ENCODE measurements around the gene ERLIN1. TPM values are rescaled to one million over a fixed set of nuclear protein-coding genes. Genes with fewer than 3 reads are reported as not detected.

The ERLIN1 gene
- total RNA-seq, 1 experiment from 2014 or later, result 23.5 TPM

DNA sequence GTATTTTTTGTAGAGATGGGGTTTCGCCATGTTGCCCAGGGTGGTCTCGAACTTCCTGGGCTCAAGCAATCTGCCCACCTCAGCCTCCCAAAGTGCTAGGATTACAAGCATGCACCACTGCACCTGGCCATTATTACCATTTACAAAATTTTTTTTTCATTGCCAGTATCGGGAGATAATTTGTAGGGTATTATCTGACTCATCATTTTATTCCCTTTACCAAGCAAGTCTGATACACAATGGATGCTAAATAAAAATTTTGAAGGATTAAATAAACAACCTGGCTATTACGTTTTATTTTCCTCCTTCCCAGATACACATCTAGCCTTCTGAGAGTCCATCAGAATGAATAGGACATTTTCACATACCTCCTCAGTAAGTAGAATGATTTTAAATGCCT, 66.1 kb downstream of the ERLIN1 start:
- no peak for TF ChIP-seq ATF1 (CRISPR knock-in tag; IDR thresholded peaks at IDR 0.05)
- no peaks in the 10 kb centered on the region for H3K9me3 Mint-ChIP-seq
- no peak overlapping the region for H3K27ac Mint-ChIP-seq
- ChIA-PET POLR2A (no interaction called here), CTCF (no interaction called here)
- DNase-seq (ENCODE audit: low spot score) (no peak), ATAC-seq (no peak)
- H3K27me3 Mint-ChIP-seq (ENCODE audit: low read depth), result no peaks in the 10 kb centered on the region
- no peak overlapping the region for H3K4me3 Mint-ChIP-seq
- H3K36me3 Mint-ChIP-seq, result no peaks in the 10 kb centered on the region
- H3K4me1 Mint-ChIP-seq, result no peaks in the 10 kb centered on the region

GRCh38 chr10:100114976-100115770, 70.7 kb downstream of the ERLIN1 start:
- DNase-seq (ENCODE audit: low spot score) (peak; percentile 41), ATAC-seq (peak; percentile 49)
- Mint-ChIP-seq H3K36me3 (no peaks in the 10 kb centered on the region), H3K4me1 (peaks cover 5% of the 10 kb centered on the region), H3K27ac (no peak overlapping the region), H3K27me3 (ENCODE audit: low read depth) (peaks cover 8% of the 10 kb centered on the region; the same call in 1 of the 2 replicates), H3K4me3 (peak overlapping the region; percentile 40), H3K9me3 (no peaks in the 10 kb centered on the region)
- no peak for TF ChIP-seq ZNF671 (CRISPR knock-in tag; IDR thresholded peaks at IDR 0.05)
- ChIA-PET CTCF (interaction anchor here (0.7 to 1.7 kb wide), 3 partner anchors 69 to 1958 kb away, joined by 4 to 6 read pairs (median 5); no protein-coding TSS in a partner anchor), POLR2A (interaction anchor here (0.6 to 0.7 kb wide), 3 partner anchors 93 to 201 kb away, joined by 3 to 9 read pairs (median 3); no protein-coding TSS in a partner anchor)

DNA sequence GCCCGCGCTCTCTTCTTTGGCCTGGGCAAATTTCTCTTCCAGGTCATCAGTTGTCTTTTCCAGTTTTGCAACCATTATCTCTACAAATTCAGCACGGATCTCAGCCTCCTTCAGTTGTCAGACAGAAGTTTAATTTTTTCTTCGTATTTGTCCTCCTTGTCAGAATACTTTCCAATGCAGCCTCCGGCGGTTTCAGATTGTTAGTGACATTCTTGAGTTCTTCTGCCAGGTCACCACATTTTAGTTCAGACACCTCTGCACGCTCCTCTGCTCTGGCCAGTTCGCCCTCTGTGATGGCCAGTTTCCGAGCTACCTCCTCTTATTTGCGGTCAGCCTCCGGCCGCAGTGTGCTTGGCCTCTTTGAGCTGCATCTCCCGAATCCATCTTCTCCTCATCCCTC, 71.4 kb downstream of the ERLIN1 start:
- Mint-ChIP-seq H3K4me3 (no peak overlapping the region; the same call in 1 of the 2 replicates), H3K4me1 (peaks cover 13% of the 10 kb centered on the region), H3K9me3 (no peaks in the 10 kb centered on the region), H3K27me3 (ENCODE audit: low read depth) (peaks cover 8% of the 10 kb centered on the region; the same call in 1 of the 2 replicates), H3K27ac (no peak overlapping the region), H3K36me3 (no peaks in the 10 kb centered on the region)
- POLR2A ChIA-PET, result interaction anchor here (0.7 kb wide), 1 partner anchor 201 kb away, joined by 9 read pairs; no protein-coding TSS in a partner anchor
- CTCF ChIA-PET, result interaction anchor here (1.3 to 1.7 kb wide), 2 partner anchors 69 to 268 kb away, joined by 5 to 6 read pairs; no protein-coding TSS in a partner anchor
- no peak for DNase-seq (ENCODE audit: low spot score)
- TF ChIP-seq ZNF121 (CRISPR knock-in tag; IDR thresholded peaks at IDR 0.05), result no peak
- no peak for TF ChIP-seq CDX4 (CRISPR knock-in tag; IDR thresholded peaks at IDR 0.05; ENCODE audit: borderline replicate concordance)
- no peak for TF ChIP-seq GRHL2 (CRISPR knock-in tag; IDR thresholded peaks at IDR 0.05; ENCODE audit: insufficient replicate concordance, severe bottlenecking)
- TF ChIP-seq SMAD4 (CRISPR knock-in tag; IDR thresholded peaks at IDR 0.05), result no peak
- no peak for TF ChIP-seq ZNF317 (CRISPR knock-in tag; IDR thresholded peaks at IDR 0.05; ENCODE audit: borderline replicate concordance, low read depth)
- no peak for ATAC-seq

GRCh38 chr10:100109670-100110069, 76.2 kb downstream of the ERLIN1 start:
- Mint-ChIP-seq H3K4me3 (peak overlapping the region; percentile 13; the same call in 1 of the 2 replicates), H3K27ac (peak overlapping the region; percentile 67; the same call in 1 of the 2 replicates), H3K9me3 (peaks cover 6% of the 10 kb centered on the region), H3K27me3 (ENCODE audit: low read depth) (peaks cover 8% of the 10 kb centered on the region; the same call in 1 of the 2 replicates), H3K36me3 (peaks cover 3% of the 10 kb centered on the region; the same call in 1 of the 2 replicates), H3K4me1 (peaks cover 19% of the 10 kb centered on the region)
- ATAC-seq (peak; percentile 72), DNase-seq (ENCODE audit: low spot score) (peak; percentile 13)
- ChIA-PET CTCF (interaction anchor here (1.1 to 1.3 kb wide), 3 partner anchors 64 to 426 kb away, joined by 3 to 5 read pairs (median 4); partner anchors contain the start of gene HIF1AN), POLR2A (no interaction called here)
- TF ChIP-seq RORB (CRISPR knock-in tag; IDR thresholded peaks at IDR 0.05) (no peak), GABPB1 (CRISPR knock-in tag; IDR thresholded peaks at IDR 0.05) (no peak), FOXK1 (CRISPR knock-in tag; IDR thresholded peaks at IDR 0.05) (no peak)

- Mint-ChIP-seq H3K27ac (no peak overlapping the region), H3K4me3 (no peak overlapping the region), H3K4me1 (peaks cover 18% of the 10 kb centered on the region), H3K36me3 (peaks cover 14% of the 10 kb centered on the region), H3K9me3 (peaks cover 29% of the 10 kb centered on the region), H3K27me3 (ENCODE audit: low read depth) (peaks cover 7% of the 10 kb centered on the region; the same call in 1 of the 2 replicates)
- POLR2A ChIA-PET, result no interaction called here
- no peak for DNase-seq (ENCODE audit: low spot score)
- ATAC-seq, result no peak
- CTCF ChIA-PET, result no interaction called here
- no peak for TF ChIP-seq FOXP1 (CRISPR knock-in tag; IDR thresholded peaks at IDR 0.05; ENCODE audit: borderline replicate concordance)
- TF ChIP-seq GABPB1 (CRISPR knock-in tag; IDR thresholded peaks at IDR 0.05), result no peak
- no peak for TF ChIP-seq JAZF1 (CRISPR knock-in tag; IDR thresholded peaks at IDR 0.05)
- no peak for TF ChIP-seq SP1 (CRISPR knock-in tag; conservative IDR thresholded peaks at IDR 0.05)
- TF ChIP-seq OVOL2 (CRISPR knock-in tag; IDR thresholded peaks at IDR 0.05; ENCODE audit: borderline replicate concordance), result no peak
- TF ChIP-seq, protein P1, sequence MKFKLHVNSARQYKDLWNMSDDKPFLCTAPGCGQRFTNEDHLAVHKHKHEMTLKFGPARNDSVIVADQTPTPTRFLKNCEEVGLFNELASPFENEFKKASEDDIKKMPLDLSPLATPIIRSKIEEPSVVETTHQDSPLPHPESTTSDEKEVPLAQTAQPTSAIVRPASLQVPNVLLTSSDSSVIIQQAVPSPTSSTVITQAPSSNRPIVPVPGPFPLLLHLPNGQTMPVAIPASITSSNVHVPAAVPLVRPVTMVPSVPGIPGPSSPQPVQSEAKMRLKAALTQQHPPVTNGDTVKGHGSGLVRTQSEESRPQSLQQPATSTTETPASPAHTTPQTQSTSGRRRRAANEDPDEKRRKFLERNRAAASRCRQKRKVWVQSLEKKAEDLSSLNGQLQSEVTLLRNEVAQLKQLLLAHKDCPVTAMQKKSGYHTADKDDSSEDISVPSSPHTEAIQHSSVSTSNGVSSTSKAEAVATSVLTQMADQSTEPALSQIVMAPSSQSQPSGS (CRISPR knock-in tag; IDR thresholded peaks at IDR 0.05; ENCODE audit: borderline replicate concordance, low read depth), result no peak
- TF ChIP-seq MAX (CRISPR knock-in tag; IDR thresholded peaks at IDR 0.05), result no peak
- no peak for TF ChIP-seq ZNF317 (CRISPR knock-in tag; IDR thresholded peaks at IDR 0.05; ENCODE audit: borderline replicate concordance, low read depth)
- no peak for TF ChIP-seq TCF7 (CRISPR knock-in tag; IDR thresholded peaks at IDR 0.05; ENCODE audit: low read depth)
- no peak for TF ChIP-seq ZNF121 (CRISPR knock-in tag; IDR thresholded peaks at IDR 0.05)
- no peak for TF ChIP-seq NR3C1 (CRISPR knock-in tag; conservative IDR thresholded peaks at IDR 0.05; ENCODE audit: low read depth)
- TF ChIP-seq NFYB (CRISPR knock-in tag; conservative IDR thresholded peaks at IDR 0.05; ENCODE audit: low read depth), result no peak
These were observed 79.0 kb downstream of the ERLIN1 start for GRCh38 chr10:100106865-100107264.

All from WTC11 (cell line).